ENCODE results near the gene CD74. TPM values are rescaled to one million over a fixed set of nuclear protein-coding genes. Genes with fewer than 3 reads are reported as not detected.

CD74 gene
- total and polyA plus RNA-seq, 2 of the 8 experiments (the other 6 are each of a cell fraction or from before 2014, with no cell fraction given): 45.9 to 61.0 TPM

GRCh38 chr5:150436141-150436680, 23.5 kb upstream of the CD74 start:
- Histone ChIP-seq H3K4me1 (replicated peaks in 1 of 4; ENCODE audit: control insufficient read depth in 3 of 4, insufficient read depth in 4 of 4, low read length in 3 of 4) (peaks cover 0 to 4% (median 1%) of the 10 kb centered on the region in 4 experiments; a peak in 2 of 7 replicates), H4K91ac (replicated peaks; ENCODE audit: insufficient read length, low read length) (no peak overlapping the region), H3K23me2 (ENCODE audit: low read depth, low read length) (no peaks in the 10 kb centered on the region), H3K56ac (replicated peaks; ENCODE audit: insufficient read length, low read depth, low read length) (no peak overlapping the region), H4K20me1 (replicated peaks in 1 of 2; ENCODE audit: control insufficient read depth in 1 of 2, insufficient read depth in 2 of 2, low read length in 2 of 2) (peaks cover 0 to 1% of the 10 kb centered on the region in 2 experiments), H3K79me1 (ENCODE audit: low read depth, low read length) (no peaks in the 10 kb centered on the region), H4K8ac (ENCODE audit: extremely low read depth, insufficient read depth, low read length) (no peak overlapping the region), H2AFZ (ENCODE audit: low read length) (0 out of 2 replicates have a peak overlapping the region, but pooled peaks have one; percentile 28), H3K36me3 (ENCODE audit: control insufficient read depth in 2 of 4, insufficient read depth in 4 of 4, low read length in 3 of 4) (no peaks in the 10 kb centered on the region), H3K27me3 (replicated peaks in 1 of 4; ENCODE audit: control insufficient read depth in 3 of 4, extremely low read depth in 1 of 4, insufficient read depth in 3 of 4, low read length in 3 of 4) (no peaks in the 10 kb centered on the region), H4K5ac (ENCODE audit: insufficient read length, low read depth, low read length) (no peak overlapping the region), H3K9me3 (ENCODE audit: insufficient read depth in 2 of 2, low read depth in 1 of 2, low read length in 1 of 2) (no peaks in the 10 kb centered on the region), H2BK15ac (ENCODE audit: low read length) (0 out of 2 replicates have a peak overlapping the region, but pooled peaks have one; percentile 8), H3K4me3 (ENCODE audit: extremely low read depth in 1 of 4, insufficient read depth in 2 of 4, low read depth in 3 of 4, low read length in 4 of 4) (no peak overlapping the region), H2BK5ac (ENCODE audit: low read depth, low read length) (no peak overlapping the region), H3K23ac (ENCODE audit: insufficient read length) (no peak overlapping the region), H3K14ac (ENCODE audit: insufficient read length) (no peak overlapping the region), H2AK5ac (ENCODE audit: low read depth, low read length) (no peak overlapping the region), H3K79me2 (ENCODE audit: control insufficient read depth in 1 of 2, insufficient read depth in 2 of 2, low read length in 2 of 2) (no peaks in the 10 kb centered on the region), H3K27ac (ENCODE audit: low read depth, low read length) (no peak overlapping the region), H3K4me2 (ENCODE audit: insufficient read depth in 1 of 2, low read depth in 2 of 2, low read length in 2 of 2) (no peak overlapping the region), H3K9ac (replicated peaks in 1 of 4; ENCODE audit: extremely low read depth in 1 of 4, low read depth in 3 of 4, low read length in 3 of 4) (no peak overlapping the region), H3K4ac (replicated peaks; ENCODE audit: insufficient read length, low read depth, low read length) (no peak overlapping the region), H3K18ac (ENCODE audit: extremely low read depth, low read length) (no peak overlapping the region), H2BK120ac (replicated peaks; ENCODE audit: low read depth, low read length) (no peak overlapping the region), H2BK20ac (ENCODE audit: low read length) (no peak overlapping the region), H2BK12ac (ENCODE audit: low read depth, low read length) (no peak overlapping the region)
- 34% methylated on average over 13 of the region's 13 CpGs; no CpG with 5 or more reads in 1 of the 2 experiments for WGBS, 2 experiments (ENCODE audit: extremely low coverage in 1 of 2, insufficient coverage in 1 of 2, insufficient read length in 1 of 2, insufficient replicate concordance in 2 of 2, low coverage in 1 of 2, low lambda C conversion rate in 2 of 2, missing lambda C conversion rate in 1 of 2)
- DNase-seq (ENCODE audit: low read depth in 1 of 2, low spot score in 2 of 2) (peak; percentile 75 to 97), FAIRE-seq (peak; percentile 75)
- CTCF ChIA-PET (ENCODE audit: partially characterized antibody): interaction anchor here (0.5 to 14.1 kb wide), 21 partner anchors 9 to 277 kb away, joined by 3 to 245 read pairs (median 4); partner anchors contain the start of genes CD74 and TCOF1
- POLR2A ChIA-PET (ENCODE audit: partially characterized antibody): interaction anchor here (0.5 to 2.1 kb wide), 8 partner anchors 11 to 46 kb away, joined by 3 to 13 read pairs (median 4); no protein-coding TSS in a partner anchor
- TF ChIP-seq TBP (IDR thresholded peaks at IDR 0.05; ENCODE audit: low read depth, low read length) (no peak), MAX (IDR thresholded peaks at IDR 0.05) (peak; percentile 96), CBX8 (IDR thresholded peaks at IDR 0.05; ENCODE audit: borderline replicate concordance, low read depth, low read length) (no peak), TCF12 (IDR thresholded peaks at IDR 0.05; ENCODE audit: low read depth, low read length) (no peak), BACH1 (IDR thresholded peaks at IDR 0.05; ENCODE audit: low read length) (no peak), POU5F1 (IDR thresholded peaks at IDR 0.05; ENCODE audit: low read depth, low read length) (no peak), EZH2 (IDR thresholded peaks at IDR 0.05; ENCODE audit: low read depth, low read length, severe bottlenecking) (no peak), MAFK (IDR thresholded peaks at IDR 0.05; ENCODE audit: low read depth, low read length) (no peak), POLR2A (IDR thresholded peaks at IDR 0.05; ENCODE audit: control extremely low read depth in 1 of 2, low read depth in 2 of 2, low read length in 2 of 2) (no peak), PHF8 (conservative IDR thresholded peaks at IDR 0.05; ENCODE audit: low read depth, low read length) (no peak), E2F6 (IDR thresholded peaks at IDR 0.05) (peak; percentile 30; the same call in 1 of the 2 replicates), SIX5 (IDR thresholded peaks at IDR 0.05; ENCODE audit: low read depth, low read length) (no peak), TAF1 (IDR thresholded peaks at IDR 0.05; ENCODE audit: low read depth, low read length) (no peak), CHD1 (IDR thresholded peaks at IDR 0.05; ENCODE audit: low read depth, low read length) (no peak)
